ENCODE results near the gene TTYH3.

GRCh38 chr7:2608921-2609411, 22.8 kb upstream of the TTYH3 start:
- TF ChIP-seq CTCF (IDR thresholded peaks at IDR 0.05; ENCODE audit: poor library complexity) (peak; percentile 40), EZH2 (IDR thresholded peaks at IDR 0.05; ENCODE audit: borderline replicate concordance) (no peak)

Data from hepatocyte (in vitro differentiated cells).